DND-41 (cell line): ENCODE results near the gene ANO2.

Experiments
- CTCF ChIP-seq: IDR thresholded peaks from 2 replicates; pipeline ENCODE4 v1.5.1; 2012; ENCODE audit warnings: borderline replicate concordance, low read length, moderate library complexity, mild to moderate bottlenecking; ENCODE audit not compliant: poor library complexity, severe bottlenecking; ENCODE audit errors: extremely low read depth
- EZH2 ChIP-seq: IDR thresholded peaks from 3 replicates; pipeline ENCODE4 v1.6.1; 2012; ENCODE audit warnings: borderline replicate concordance, low read depth, mild to moderate bottlenecking, moderate library complexity, low read length, inconsistent platforms; ENCODE audit not compliant: severe bottlenecking

- no peak for TF ChIP-seq CTCF
- TF ChIP-seq EZH2: no peak
These were observed 42.3 kb downstream of the ANO2 start for GRCh38 chr12:5902736-5903135.
